Activated naive CD8-positive, alpha-beta T cell treated with anti-CD3 and anti-CD28 coated beads, Interleukin-2, amount 50 U/mL, for 24 hours (primary cell): ENCODE data around the gene CPA1.
A peak's percentile ranks its signal among the peaks of the same experiment; 100 is the strongest.

Experiments used
- ATAC-seq: fragments of 150-1000 bp; cut with Tn5 transposase; one replicate; pipeline ENCODE4 v1.10.0; 2021
- DNase-seq: peaks from one replicate; pipeline ENCODE4 v3.0.0; 2021
- H3K27ac Mint-ChIP-seq: one replicate; pipeline ENCODE4 v1.8.0; 2021; ENCODE audit warnings: mild to moderate bottlenecking, mixed read lengths
- H3K27me3 Mint-ChIP-seq: one replicate; pipeline ENCODE4 v1.8.0; 2021; ENCODE audit warnings: mixed read lengths
- H3K36me3 Mint-ChIP-seq: one replicate; pipeline ENCODE4 v1.8.0; 2021; ENCODE audit warnings: low read depth, mixed read lengths
- H3K4me1 Mint-ChIP-seq: one replicate; pipeline ENCODE4 v1.8.0; 2021; ENCODE audit warnings: mixed read lengths
- H3K4me3 Mint-ChIP-seq: one replicate; pipeline ENCODE4 v1.8.0; 2021; ENCODE audit warnings: mild to moderate bottlenecking, moderate library complexity, mixed read lengths
- H3K9me3 Mint-ChIP-seq: one replicate; pipeline ENCODE4 v1.8.0; 2021; ENCODE audit warnings: mixed read lengths

Gene CPA1

GRCh38 chr7:130390486-130390885 lies 10.2 kb downstream of the CPA1 start:
- no peak overlapping the region for H3K4me3 Mint-ChIP-seq
- DNase-seq (no peak), ATAC-seq (no peak)
- no peaks in the 10 kb centered on the region for H3K9me3 Mint-ChIP-seq
- peaks cover 25% of the 10 kb centered on the region for H3K4me1 Mint-ChIP-seq
- no peak overlapping the region for H3K27ac Mint-ChIP-seq
- no peaks in the 10 kb centered on the region for H3K27me3 Mint-ChIP-seq
- H3K36me3 Mint-ChIP-seq = peaks cover 1% of the 10 kb centered on the region

GRCh38 chr7:130393101-130393561 lies 12.8 kb downstream of the CPA1 start:
- Mint-ChIP-seq H3K4me1 (peaks cover 25% of the 10 kb centered on the region), H3K27me3 (no peaks in the 10 kb centered on the region), H3K27ac (no peak overlapping the region), H3K36me3 (peaks cover 1% of the 10 kb centered on the region), H3K4me3 (no peak overlapping the region), H3K9me3 (no peaks in the 10 kb centered on the region)
- DNase-seq (no peak), ATAC-seq (no peak)

DNA sequence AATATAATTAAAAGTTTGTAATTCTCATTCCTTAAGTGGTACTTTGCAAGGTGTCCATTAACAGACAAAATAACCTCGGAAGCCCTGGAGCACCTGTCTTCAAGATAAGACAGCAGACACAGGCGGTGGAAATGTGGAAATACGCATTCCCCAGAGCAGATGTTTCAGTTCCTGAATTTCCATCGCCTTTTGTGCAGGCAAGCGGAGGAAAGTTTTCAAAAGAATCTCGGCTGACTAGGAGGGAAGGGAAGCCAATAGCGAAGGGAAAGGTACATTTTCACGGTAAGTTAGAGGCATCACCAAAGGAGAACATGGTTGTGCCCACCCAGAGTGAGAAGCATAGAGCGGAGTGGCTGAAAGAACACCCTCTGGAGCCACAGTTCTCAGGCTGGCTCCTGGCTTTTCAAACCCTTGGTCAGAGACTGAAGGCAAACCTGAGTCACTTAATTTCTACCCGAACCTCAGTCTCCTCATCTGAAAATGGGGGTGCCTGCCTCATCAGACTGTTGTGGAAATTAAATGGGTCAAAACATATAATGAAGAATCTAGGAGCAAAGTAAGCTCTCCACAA lies 13.6 kb downstream of the CPA1 start:
- Mint-ChIP-seq H3K27me3 (no peaks in the 10 kb centered on the region), H3K9me3 (no peaks in the 10 kb centered on the region), H3K4me1 (peaks cover 25% of the 10 kb centered on the region), H3K27ac (peak overlapping the region; percentile 67), H3K36me3 (peaks cover 1% of the 10 kb centered on the region), H3K4me3 (peak overlapping the region; percentile 39)
- no peak for DNase-seq
- peak; percentile 65 for ATAC-seq

DNA sequence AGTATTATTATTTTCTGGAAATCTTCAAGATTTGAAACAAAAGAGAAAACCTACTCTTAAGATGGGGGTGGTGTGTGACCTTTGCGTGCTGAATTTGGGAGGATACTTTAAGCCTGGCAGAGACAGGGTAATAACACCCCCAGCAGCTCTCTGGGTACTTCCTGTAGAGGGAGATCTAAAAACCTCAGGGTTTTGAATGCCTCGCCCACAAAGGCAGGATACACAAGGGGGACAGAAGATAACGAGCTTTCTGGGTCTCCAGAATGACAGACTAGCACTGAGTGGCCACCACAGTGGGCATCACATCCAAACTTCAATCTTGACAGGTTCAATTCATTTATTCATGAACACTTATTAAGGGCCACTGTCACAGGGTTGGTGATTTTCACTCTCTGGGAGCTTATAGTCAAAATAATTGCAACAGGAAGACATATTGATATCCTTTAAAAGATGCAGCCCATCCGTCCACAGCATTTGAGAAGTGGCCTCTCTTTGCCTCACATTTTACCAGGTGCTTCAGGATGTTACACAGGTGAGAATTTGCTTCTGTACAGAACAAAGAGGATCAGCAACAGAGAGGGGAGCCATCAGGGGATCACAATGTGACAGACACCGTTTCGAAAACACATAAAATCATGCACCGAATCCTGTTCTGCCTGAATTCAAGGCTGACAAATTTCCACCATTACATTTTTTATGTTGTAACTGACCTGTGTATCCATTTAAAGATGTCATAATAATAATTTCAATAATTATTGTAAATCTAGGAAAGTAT lies 14.3 kb downstream of the CPA1 start:
- Mint-ChIP-seq H3K27ac (peak overlapping the region; percentile 67), H3K27me3 (no peaks in the 10 kb centered on the region)
- ATAC-seq = peak; percentile 95

DNA sequence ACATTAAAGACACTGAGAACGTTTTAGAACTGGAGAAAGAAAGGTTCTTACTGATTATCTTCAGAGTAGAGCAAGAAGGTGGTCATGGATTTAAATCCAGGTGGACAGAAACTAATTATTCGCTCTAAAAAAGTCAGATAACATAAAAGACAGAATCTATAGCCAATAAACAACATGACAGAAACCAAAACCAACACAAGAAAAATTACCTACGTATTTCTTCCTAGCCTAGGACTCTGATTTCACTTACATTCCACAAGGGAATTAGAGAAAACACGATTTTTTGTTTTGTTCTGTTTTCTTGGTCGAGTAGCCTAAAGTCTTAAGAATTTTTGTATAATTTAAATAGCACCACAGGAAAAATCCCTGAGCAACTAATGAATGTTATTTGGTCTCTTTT lies 15.1 kb downstream of the CPA1 start:
- Mint-ChIP-seq H3K36me3 (peaks cover 1% of the 10 kb centered on the region), H3K27me3 (no peaks in the 10 kb centered on the region), H3K9me3 (no peaks in the 10 kb centered on the region), H3K4me3 (peak overlapping the region; percentile 12), H3K27ac (no peak overlapping the region), H3K4me1 (peaks cover 25% of the 10 kb centered on the region)
- ATAC-seq (no peak), DNase-seq (no peak)

More for the DNA sequence above, 14.3 kb downstream of the CPA1 start:
- Mint-ChIP-seq H3K9me3 (no peaks in the 10 kb centered on the region), H3K4me1 (peaks cover 25% of the 10 kb centered on the region), H3K36me3 (peaks cover 1% of the 10 kb centered on the region), H3K4me3 (peak overlapping the region; percentile 39)
- DNase-seq = peak; percentile 35

- H3K4me1 Mint-ChIP-seq = peaks cover 25% of the 10 kb centered on the region
- H3K4me3 Mint-ChIP-seq = no peak overlapping the region
- ATAC-seq = no peak
- H3K36me3 Mint-ChIP-seq = peaks cover 5% of the 10 kb centered on the region
- no peaks in the 10 kb centered on the region for H3K9me3 Mint-ChIP-seq
- no peak overlapping the region for H3K27ac Mint-ChIP-seq
- DNase-seq = no peak
- no peaks in the 10 kb centered on the region for H3K27me3 Mint-ChIP-seq
Observed at GRCh38 chr7:130396109-130396508, 15.8 kb downstream of the CPA1 start.

DNA sequence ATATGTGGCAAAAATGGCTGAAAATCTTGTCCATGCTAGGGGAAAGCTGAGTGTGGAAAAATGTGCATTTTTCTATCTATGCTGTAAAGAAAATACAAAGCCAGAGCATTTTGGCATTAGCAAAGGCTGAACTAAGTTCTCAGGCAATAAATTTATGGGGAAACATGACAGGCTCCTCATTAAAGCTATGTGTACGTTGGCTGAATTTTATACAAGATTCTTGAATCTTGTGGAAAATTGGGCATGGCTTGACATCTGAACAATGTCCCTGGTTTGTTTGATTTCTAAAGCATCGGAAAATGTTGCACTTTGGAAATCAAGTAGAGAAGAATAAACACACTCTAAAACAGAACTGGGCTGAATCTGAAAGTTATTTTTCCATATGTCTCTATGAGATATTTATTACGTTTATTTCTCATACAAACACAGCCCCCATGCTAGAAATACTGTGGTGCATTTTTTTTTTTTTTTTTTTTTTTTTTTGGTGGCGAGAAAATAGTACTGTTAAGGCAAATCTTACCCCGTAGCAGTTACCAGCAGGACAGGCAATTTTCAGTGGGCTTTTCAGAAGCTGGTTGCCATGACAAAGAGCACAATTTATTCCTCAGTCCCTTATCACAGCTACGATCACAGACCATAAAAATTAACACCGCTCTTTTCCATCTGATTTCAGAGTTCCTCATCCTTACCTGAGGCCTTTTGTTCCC lies 16.9 kb downstream of the CPA1 start:
- no peak overlapping the region for H3K4me3 Mint-ChIP-seq
- no peaks in the 10 kb centered on the region for H3K27me3 Mint-ChIP-seq
- peaks cover 5% of the 10 kb centered on the region for H3K36me3 Mint-ChIP-seq
- ATAC-seq (no peak), DNase-seq (no peak)
- H3K4me1 Mint-ChIP-seq = peaks cover 25% of the 10 kb centered on the region
- H3K9me3 Mint-ChIP-seq = no peaks in the 10 kb centered on the region
- H3K27ac Mint-ChIP-seq = no peak overlapping the region

GRCh38 chr7:130397758-130398073 lies 17.4 kb downstream of the CPA1 start:
- no peak overlapping the region for H3K4me3 Mint-ChIP-seq
- H3K36me3 Mint-ChIP-seq = peaks cover 7% of the 10 kb centered on the region
- H3K27ac Mint-ChIP-seq = no peak overlapping the region
- DNase-seq = no peak
- H3K27me3 Mint-ChIP-seq = no peaks in the 10 kb centered on the region
- H3K9me3 Mint-ChIP-seq = no peaks in the 10 kb centered on the region
- no peak for ATAC-seq
- H3K4me1 Mint-ChIP-seq = peaks cover 25% of the 10 kb centered on the region

DNA sequence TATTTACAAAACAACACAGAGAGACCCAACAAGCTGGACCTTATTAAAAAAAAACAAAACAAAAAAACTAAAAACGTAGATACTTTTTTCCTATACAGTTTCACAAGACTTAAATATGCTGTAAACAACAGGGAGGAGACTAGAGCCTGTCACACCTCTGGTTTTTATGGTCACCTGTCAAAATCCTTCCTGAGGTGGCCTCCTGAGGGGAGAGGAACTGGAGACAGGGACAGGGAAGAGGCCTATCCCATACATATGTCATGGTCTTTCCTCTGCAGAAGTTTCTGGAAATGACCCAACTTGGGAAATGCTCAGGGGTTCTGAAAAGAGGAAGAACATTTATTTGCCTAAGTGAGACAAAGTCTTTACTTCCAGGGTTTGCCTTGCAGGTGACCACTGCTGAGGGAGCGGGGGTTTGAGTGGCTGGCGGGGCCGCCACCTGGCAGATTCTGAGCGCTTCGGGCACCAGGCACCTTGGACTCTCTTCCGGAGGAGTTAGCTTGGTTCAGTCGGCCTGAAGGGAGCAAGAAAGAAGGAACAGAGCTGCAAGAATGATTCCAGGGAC lies 18.3 kb downstream of the CPA1 start:
- no peak for DNase-seq
- peaks cover 19% of the 10 kb centered on the region for H3K4me1 Mint-ChIP-seq
- H3K27me3 Mint-ChIP-seq = no peaks in the 10 kb centered on the region
- peaks cover 9% of the 10 kb centered on the region for H3K36me3 Mint-ChIP-seq
- no peak for ATAC-seq
- H3K4me3 Mint-ChIP-seq = no peak overlapping the region
- no peak overlapping the region for H3K27ac Mint-ChIP-seq
- no peaks in the 10 kb centered on the region for H3K9me3 Mint-ChIP-seq

- Mint-ChIP-seq H3K4me3 (no peak overlapping the region), H3K27me3 (no peaks in the 10 kb centered on the region), H3K27ac (no peak overlapping the region), H3K9me3 (no peaks in the 10 kb centered on the region), H3K4me1 (peaks cover 4% of the 10 kb centered on the region), H3K36me3 (peaks cover 9% of the 10 kb centered on the region)
- no peak for DNase-seq
- no peak for ATAC-seq
Observed at GRCh38 chr7:130400120-130400572, 19.9 kb downstream of the CPA1 start.

DNA sequence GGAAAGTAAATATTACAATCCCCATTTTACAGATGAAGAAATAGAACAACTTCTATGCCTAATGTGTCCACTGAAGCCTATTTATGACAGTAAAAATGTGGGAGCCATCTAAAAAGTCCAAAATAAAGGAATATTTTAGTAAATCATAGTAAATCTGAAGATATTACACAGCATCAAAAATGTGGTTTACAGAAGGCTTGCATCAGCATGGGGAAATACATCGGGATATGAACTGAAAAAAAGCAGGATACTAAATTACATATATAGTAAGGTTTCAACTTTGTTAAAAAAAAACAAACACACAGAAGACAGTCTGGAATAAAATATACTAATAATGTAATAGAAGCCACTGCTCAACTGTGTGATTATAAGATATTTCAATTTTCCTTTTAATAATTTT lies 20.8 kb downstream of the CPA1 start:
- no peaks in the 10 kb centered on the region for H3K9me3 Mint-ChIP-seq
- DNase-seq (no peak), ATAC-seq (no peak)
- H3K27ac Mint-ChIP-seq = no peak overlapping the region
- no peaks in the 10 kb centered on the region for H3K27me3 Mint-ChIP-seq
- peaks cover 9% of the 10 kb centered on the region for H3K36me3 Mint-ChIP-seq
- no peak overlapping the region for H3K4me3 Mint-ChIP-seq
- peaks cover 2% of the 10 kb centered on the region for H3K4me1 Mint-ChIP-seq

GRCh38 chr7:130401578-130401977 lies 21.3 kb downstream of the CPA1 start:
- H3K36me3 Mint-ChIP-seq = peaks cover 9% of the 10 kb centered on the region
- no peaks in the 10 kb centered on the region for H3K9me3 Mint-ChIP-seq
- no peaks in the 10 kb centered on the region for H3K27me3 Mint-ChIP-seq
- no peak overlapping the region for H3K27ac Mint-ChIP-seq
- DNase-seq (no peak), ATAC-seq (no peak)
- peaks cover 2% of the 10 kb centered on the region for H3K4me1 Mint-ChIP-seq
- no peak overlapping the region for H3K4me3 Mint-ChIP-seq

GRCh38 chr7:130405003-130405402 lies 24.7 kb downstream of the CPA1 start:
- Mint-ChIP-seq H3K27me3 (no peaks in the 10 kb centered on the region), H3K4me3 (no peak overlapping the region), H3K36me3 (peaks cover 9% of the 10 kb centered on the region), H3K27ac (no peak overlapping the region), H3K4me1 (peaks cover 3% of the 10 kb centered on the region), H3K9me3 (no peaks in the 10 kb centered on the region)
- ATAC-seq (no peak), DNase-seq (no peak)

DNA sequence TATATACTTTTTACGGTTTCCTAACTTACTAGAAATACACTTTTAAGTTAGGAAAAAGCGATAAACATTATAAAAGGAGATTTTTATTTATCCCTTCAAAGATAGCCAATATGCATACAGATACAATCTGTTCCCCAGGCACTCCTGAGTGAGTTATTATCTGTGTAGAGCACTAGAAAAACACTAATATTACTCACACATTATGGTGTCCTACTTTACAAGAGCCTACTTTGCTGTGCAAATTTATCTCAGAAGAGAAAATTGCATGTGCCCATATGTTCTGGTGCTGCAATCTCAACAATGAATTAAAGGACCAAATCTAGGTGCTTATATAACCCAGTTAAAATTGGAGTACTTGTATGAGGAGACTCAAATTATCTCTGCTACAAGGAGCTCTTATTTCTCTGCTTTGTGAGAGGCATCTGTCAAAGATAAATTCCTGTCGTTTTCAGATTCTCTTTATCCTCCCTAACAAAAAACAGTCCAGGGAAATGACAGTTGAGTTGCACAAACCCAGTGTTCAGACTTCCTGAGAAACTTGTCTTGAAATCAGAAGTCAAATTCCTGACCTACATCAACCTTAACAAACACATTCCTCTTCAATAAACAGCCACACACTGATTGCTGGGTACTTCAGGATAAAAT lies 28.9 kb downstream of the CPA1 start:
- no peak overlapping the region for H3K27ac Mint-ChIP-seq
- H3K27me3 Mint-ChIP-seq = no peaks in the 10 kb centered on the region
- no peaks in the 10 kb centered on the region for H3K9me3 Mint-ChIP-seq

More for the DNA sequence above, 28.9 kb downstream of the CPA1 start:
- DNase-seq = no peak
- H3K36me3 Mint-ChIP-seq = peaks cover 4% of the 10 kb centered on the region
- H3K4me1 Mint-ChIP-seq = peaks cover 14% of the 10 kb centered on the region
- ATAC-seq = no peak
- no peak overlapping the region for H3K4me3 Mint-ChIP-seq
